Suppressor macrophage treated with lipopolysaccharide for 1 hour (primary cell): ENCODE measurements around the gene TAOK1.

ENCODE experiments used
- DNase-seq, 3 donors: peaks; one replicate each; pipeline ENCODE4 v3.0.0-alpha.2; 2020 to 2022

The TAOK1 gene

DNA sequence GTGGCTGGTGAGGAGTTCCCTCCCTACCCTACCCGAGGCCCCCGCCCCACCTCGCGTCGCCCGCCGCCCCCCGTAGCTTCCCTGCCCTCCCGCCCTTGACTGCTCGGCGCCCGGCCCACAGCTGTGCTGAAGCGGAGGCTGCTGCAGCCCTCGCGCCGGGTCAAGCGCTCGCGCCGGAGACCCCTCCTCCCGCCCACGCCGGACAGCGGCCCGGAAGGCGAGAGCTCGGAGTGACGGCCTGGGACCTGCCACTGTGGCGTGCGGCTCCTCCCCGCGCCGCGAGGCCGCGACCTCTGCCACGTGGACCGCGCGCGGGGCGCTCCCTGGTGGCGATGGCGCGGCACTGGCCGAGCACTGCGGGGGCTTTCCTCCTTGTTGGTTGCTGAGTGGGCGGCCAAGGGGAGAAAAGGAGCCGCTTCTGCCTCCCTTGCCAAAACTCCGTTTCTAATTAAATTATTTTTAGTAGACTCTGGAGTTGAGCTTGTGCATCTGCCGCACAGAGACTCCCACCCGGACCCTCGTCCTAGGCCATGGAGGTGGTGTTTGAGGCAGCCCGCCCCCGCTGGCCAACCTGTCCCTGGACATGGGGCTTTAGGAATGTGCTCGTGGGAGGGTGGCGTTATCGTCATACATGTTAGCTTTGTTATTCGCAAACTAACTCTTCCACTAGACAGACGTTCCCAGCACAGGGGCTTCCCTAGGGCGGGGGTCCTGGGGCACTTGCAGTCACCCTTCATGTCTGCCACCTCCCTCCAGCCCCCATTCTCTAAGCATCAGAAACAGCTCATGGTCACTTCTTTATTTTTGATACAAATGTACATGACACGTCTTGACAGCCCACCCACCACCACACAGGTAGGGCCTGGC lies 182.8 kb downstream of the TAOK1 start:
- DNase-seq = peak; percentile 87 to 93 (median 92)

- DNase-seq = no peak
These were observed 183.4 kb downstream of the TAOK1 start for GRCh38 chr17:29573558-29573869.

GRCh38 chr17:29573871-29574731 lies 183.9 kb downstream of the TAOK1 start:
- DNase-seq = no peak

GRCh38 chr17:29574732-29575510 lies 184.8 kb downstream of the TAOK1 start:
- DNase-seq = no peak

DNA sequence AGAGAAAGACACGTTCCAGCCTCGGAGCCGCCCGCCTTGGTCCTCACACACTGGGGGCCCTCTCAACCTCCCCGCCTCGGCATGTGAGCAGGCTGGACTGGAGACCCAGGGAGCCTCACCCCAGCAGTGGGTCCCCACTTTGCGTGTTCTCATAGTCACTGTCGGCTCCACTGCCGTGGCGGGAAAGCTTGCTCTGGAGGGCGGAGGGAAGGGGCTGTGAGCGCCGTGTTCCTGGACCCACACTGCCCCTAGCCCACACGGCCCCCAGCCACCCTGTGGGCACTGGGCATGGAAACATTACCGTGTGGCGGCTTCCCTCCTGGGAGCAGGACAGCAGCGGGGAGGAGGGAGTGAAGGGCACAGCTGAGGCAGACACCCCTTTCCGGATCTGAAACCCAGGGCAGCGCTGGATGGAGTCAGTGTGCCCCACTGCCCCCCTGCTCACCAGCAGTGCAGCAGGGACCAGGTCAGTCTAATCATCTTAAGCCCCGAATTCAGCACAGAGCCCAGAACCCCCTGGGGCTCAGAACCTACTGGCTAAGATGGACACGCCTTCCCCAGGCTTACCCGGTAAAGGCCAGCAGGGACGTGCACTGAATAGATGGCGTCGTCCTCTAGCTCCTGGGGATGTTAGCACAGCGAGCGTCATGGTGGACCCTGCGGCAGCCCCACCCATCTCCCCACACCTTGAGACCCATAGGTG lies 185.5 kb downstream of the TAOK1 start:
- no peak for DNase-seq

- DNase-seq = no peak
These were observed 186.2 kb downstream of the TAOK1 start for GRCh38 chr17:29576214-29577000.

DNA sequence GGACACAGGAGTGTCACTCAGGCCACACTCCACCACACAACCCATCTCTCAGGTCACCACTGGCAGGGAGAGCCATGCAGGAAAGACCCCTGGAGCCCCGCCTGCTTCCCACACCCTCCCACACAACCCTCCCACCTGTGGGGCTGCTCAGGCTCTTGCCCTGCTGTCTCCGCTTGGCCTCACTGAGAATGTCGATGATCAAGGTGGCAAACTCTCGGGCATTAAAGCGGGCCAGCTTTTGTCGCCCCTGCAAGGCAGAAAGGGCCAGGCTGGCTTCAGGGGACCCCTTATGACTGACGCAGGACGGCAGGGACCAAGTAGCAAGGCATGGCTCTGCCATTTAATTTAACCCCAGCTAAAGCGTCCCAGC lies 186.8 kb downstream of the TAOK1 start:
- DNase-seq = no peak

DNA sequence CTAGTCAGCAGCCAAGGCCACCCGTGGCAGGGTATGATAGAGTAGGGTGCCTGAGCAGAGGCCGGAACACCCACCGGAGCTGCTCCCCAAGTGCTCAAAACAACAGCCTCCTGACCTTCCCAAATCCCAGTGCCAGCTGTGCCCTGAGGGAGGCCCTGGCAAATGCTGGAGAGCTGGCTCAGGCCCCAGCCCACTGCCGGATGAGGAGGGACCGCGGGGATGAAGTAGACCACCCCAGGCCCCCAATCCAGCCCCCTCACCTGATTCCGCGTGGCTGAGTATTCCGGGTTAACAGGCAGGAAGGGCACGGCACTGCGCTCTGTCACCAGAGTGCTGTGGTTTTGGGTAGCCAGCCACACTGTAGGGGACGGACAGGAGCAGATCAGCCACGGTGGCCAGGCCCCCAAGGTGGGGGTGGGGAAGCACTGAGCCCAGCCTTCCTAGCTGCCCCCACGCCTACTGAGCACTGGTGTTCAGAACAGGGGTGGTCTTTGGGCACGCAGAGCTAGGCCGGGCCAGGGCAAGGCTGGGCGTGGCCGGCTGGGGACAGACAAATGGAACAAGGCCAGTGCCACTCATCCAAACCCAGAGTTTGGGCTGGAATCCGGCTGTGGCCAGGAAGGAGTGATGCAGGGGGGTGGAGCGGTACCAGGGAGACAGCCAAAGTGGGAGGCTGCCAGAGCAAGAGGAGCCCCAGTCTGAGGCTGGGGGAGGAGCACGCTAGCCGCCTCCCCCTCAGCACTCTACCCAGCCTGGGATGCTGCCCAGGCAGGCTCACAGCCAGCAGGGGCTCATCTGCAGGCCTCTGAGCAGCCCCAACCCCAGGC lies 187.4 kb downstream of the TAOK1 start:
- DNase-seq = no peak

GRCh38 chr17:29578626-29579485 lies 188.7 kb downstream of the TAOK1 start:
- DNase-seq = no peak

GRCh38 chr17:29579866-29580771 lies 190.0 kb downstream of the TAOK1 start:
- DNase-seq = peak; percentile 93 to 95 (median 94)

DNA sequence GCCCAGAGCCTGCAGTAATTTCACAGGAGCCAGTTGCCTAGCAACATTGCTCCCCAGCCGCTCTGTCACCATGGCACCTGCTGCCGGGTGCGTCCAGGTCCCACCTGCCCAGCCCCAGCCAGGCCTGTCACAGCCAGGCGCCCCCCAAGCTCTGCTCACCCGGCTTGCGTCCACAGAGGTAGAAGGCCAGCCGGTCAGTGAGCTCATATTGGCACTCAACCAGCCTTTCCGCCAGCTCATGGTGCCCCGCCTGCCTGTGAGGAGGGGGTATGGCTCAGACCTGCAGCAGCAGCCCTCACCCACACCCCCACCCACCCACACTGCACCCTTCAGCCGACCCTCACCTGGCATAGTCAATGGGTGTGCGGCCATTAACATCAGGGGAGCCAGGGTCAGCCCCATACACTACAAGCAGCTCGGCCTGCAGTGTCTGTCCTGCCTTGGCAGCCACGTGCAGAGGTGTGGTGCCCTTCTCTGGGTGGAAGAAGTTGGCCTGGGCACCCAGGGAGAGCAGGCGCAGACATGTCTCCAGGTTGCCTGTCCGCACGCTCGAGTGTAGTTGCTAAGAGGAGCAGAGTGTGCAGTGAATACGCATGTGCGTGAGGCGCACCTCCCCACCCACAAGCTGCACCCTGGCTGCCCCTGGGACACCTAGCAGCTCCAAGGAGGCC lies 191.6 kb downstream of the TAOK1 start:
- no peak for DNase-seq

- DNase-seq = no peak
These were observed 192.1 kb downstream of the TAOK1 start for GRCh38 chr17:29582254-29582765.

GRCh38 chr17:29582772-29583171 lies 192.6 kb downstream of the TAOK1 start:
- DNase-seq = no peak

DNA sequence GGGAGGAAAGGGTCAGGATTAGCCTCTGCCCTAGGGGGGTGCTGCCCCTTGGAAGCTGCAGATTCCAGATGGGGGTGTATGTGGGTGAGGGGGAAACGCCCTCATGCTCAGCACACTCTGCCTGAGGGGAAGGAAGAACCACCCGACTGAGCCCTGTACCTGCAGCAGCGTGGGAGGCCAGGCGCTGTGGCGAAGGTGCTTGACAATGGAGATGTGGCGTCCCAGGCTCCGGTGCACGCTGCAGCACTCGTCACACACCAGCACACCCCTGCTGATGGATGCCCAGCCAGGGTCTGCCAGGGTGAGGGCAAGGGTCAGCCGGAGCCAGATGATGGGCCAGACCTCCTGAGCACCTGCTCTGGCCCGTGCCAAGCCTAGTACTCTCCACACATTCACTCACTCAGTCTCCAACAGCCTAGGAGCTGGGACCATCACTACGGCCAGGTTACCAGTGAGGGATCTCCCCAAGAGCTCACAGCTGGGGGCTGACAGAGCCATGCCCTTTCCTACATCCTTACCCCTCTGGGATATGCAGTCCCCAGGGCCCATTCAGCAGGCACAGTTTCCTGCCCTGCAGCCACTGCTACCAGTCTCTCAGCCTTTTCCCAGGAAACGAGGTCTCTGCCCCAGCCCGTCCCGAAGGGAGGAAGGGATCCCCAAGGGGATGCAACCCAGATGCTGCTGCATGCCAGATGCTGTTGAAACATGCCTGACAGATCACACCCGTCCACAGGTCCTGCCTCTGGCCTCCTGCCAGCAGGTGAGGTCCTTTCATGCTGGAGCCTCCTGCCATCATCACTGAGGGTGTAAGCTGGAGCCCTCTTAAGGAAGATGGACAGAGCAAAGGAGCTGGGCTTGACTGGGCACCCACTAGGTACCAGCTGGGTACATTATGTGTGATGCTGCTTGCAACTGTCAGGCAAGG lies 193.4 kb downstream of the TAOK1 start:
- no peak for DNase-seq

DNA sequence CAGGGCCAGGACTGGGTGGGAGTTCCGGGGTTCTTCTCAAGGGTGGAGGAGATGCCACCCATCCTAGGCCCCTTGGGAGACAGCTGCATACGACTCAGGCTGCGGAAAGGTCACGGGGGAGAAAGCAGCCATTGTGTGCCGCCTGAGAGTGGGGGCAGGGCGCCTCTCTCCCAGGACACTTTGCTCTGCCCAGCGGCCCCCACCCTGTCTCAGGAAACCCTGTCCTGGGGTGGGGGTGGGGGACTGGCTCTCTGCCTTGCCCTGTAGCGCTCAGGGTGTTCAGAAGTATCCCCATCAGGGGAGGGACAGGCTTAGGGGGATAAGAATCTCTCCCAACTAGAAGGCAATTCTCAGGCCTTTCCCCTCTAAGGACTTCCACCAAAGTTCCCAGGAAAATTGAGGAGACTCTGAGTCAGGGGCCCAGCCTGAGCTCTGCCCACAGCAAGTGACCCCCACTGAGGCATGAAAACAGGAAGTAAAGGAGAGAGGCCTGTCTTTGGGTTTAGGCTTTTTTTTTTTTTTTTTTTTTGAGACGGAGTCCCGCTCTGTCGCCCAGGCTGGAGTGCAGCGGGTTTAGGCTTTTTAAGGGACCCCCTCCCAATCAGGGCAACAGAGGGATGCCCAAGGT lies 194.4 kb downstream of the TAOK1 start:
- peak; percentile 28 to 63 (median 40) for DNase-seq

DNA sequence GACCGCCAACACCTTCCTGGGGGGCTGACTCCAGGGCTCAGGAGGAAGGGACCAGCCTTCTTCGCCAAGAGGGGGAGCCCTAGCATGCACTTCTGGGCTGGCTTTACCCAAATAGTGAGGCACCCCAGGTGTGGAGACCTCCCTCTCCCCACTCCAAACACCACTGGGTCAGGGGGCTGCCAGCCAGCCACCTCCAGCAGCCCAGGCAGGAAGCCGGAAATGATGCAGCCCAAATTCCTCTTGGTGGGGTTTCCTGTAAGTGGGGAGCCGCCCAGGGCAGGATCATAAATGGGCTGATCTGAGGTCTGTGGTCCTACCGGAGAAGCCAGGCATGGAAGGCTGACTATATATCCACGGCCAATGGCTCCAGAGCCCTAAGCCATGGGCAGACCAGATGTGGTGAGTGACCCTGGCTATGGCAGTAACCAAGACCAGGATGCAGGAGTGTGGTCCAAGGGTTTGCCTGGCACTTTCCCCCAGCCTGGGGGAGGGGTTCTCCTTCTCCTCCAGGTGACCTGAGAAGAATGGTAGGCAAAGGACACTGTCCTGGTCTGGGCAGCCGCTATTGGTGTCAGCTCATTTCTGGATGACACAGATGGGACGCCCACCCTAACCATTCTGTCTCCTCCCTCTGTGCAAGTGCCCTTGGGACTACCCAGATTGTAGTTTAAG lies 195.1 kb downstream of the TAOK1 start:
- DNase-seq = peak in 2 of 3 donors; percentile 26 to 35
